Common myeloid progenitor, CD34-positive (primary cell): ENCODE data around the gene CNTN2.

Experiments used
- CTCF ChIA-PET: fragments of 350-600 bp; sonication (Branson Sonifier 250); formaldehyde crosslinking; loops from one replicate; lab custom pipeline; 2021; ENCODE audit warnings: antibody characterized with exemption; lab: Charles Lee
- POLR2A ChIA-PET: fragments of 350-600 bp; sonication (Branson Sonifier 250); formaldehyde crosslinking; loops from one replicate; lab custom pipeline; 2021; ENCODE audit warnings: antibody characterized with exemption; lab: Charles Lee
- DNase-seq, 3 donors: peaks; one replicate each; pipeline versions ENCODE4 v3.0.0 to v3.0.0-alpha.2; 2013
- H3K27ac ChIP-seq, 2 experiments: 1 replicate in 1 of 2; 2 replicates in 1 of 2; pipeline ENCODE4 v1.7.0; 2013; ENCODE audit warnings: inconsistent platforms in 2 of 2, low read length in 2 of 2, mild to moderate bottlenecking in 2 of 2, low read depth in 1 of 2, moderate library complexity in 1 of 2; ENCODE audit not compliant: severe bottlenecking in 2 of 2, insufficient read depth in 1 of 2, poor library complexity in 1 of 2
- H3K27me3 ChIP-seq, 5 experiments: replicated peaks in 2 of 5; 1 replicate in 3 of 5; 2 replicates in 2 of 5; pipeline versions ENCODE4 v1.6.1 to v1.7.0; 2013; ENCODE audit warnings: low read length in 4 of 5, mild to moderate bottlenecking in 2 of 5, moderate library complexity in 2 of 5, inconsistent platforms in 1 of 5; ENCODE audit not compliant: insufficient read depth in 5 of 5, control insufficient read depth in 4 of 5
- H3K36me3 ChIP-seq, 4 experiments: 1 replicate in 2 of 4; 2 replicates in 2 of 4; pipeline versions ENCODE4 v1.6.1 to v1.7.0; 2013; ENCODE audit warnings: low read length in 3 of 4, control low read depth in 1 of 4, mild to moderate bottlenecking in 1 of 4; ENCODE audit not compliant: control insufficient read depth in 4 of 4, insufficient read depth in 4 of 4
- H3K4me1 ChIP-seq, 4 experiments: 1 replicate in 3 of 4; 2 replicates in 1 of 4; pipeline versions ENCODE4 v1.6.1 to v1.7.1; 2013; ENCODE audit warnings: low read length in 3 of 4, mild to moderate bottlenecking in 3 of 4, control low read depth in 1 of 4, inconsistent platforms in 1 of 4, moderate library complexity in 1 of 4; ENCODE audit not compliant: control insufficient read depth in 4 of 4, insufficient read depth in 4 of 4; ENCODE audit errors: control extremely low read depth in 1 of 4
- H3K4me3 ChIP-seq, 7 experiments: 1 replicate in 4 of 7; 2 replicates in 3 of 7; pipeline versions ENCODE4 v1.5.1 to v1.7.0; 2013; ENCODE audit warnings: mild to moderate bottlenecking in 7 of 7, low read length in 6 of 7, moderate library complexity in 6 of 7, inconsistent platforms in 2 of 7, low read depth in 2 of 7, control low read depth in 1 of 7; ENCODE audit not compliant: insufficient read depth in 4 of 7, control insufficient read depth in 1 of 7; ENCODE audit errors: extremely low read depth in 1 of 7
- H3K9me3 ChIP-seq, 5 experiments: 1 replicate in 4 of 5; 2 replicates in 1 of 5; pipeline versions ENCODE4 v1.6.1 to v1.7.1; 2013; ENCODE audit warnings: low read length in 4 of 5, mild to moderate bottlenecking in 2 of 5, inconsistent platforms in 1 of 5, low read depth in 1 of 5, moderate library complexity in 1 of 5; ENCODE audit not compliant: control insufficient read depth in 4 of 5, insufficient read depth in 2 of 5; ENCODE audit errors: control extremely low read depth in 1 of 5
- WGBS: methylation state at CpG from one replicate; pipeline ENCODE4 v1.1.5; 2013; ENCODE audit not compliant: insufficient coverage; 5-methylcytosine and 5-hydroxymethylcytosine counted together

The CNTN2 gene

DNA sequence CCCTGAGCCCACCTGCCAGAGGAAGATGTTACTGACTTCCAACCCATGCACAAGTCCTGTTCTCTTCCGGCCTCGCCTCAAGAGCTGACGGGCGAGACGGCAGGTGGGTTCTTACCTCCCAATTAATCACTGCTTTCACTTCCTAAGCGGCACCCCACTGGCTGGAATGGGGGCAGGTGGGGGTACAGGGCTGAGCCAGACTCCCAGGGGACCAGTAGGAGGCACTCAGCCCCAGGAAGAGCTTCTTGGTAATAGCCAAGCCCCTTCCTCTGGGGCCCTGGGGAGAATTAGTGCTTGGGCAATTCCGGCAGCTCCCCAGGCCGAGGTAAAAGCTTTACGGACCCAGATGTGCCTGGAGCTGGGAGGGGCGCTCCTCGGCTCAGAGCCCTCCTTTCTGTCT is 9.7 kb downstream of the CNTN2 start:
- Histone ChIP-seq H3K4me1 (no peaks in the 10 kb centered on the region), H3K36me3 (no peaks in the 10 kb centered on the region), H3K27me3 (peaks cover 0 to 7% (median under 1%) of the 10 kb centered on the region in 5 experiments), H3K27ac (no peak overlapping the region), H3K9me3 (no peaks in the 10 kb centered on the region), H3K4me3 (no peak overlapping the region)
- WGBS, result 80% methylated on average over 2 of the region's 11 CpGs
- ChIA-PET CTCF (interaction anchor here (0.9 to 3.7 kb wide), 5 partner anchors 9 to 63 kb away, joined by 3 to 17 read pairs (median 3); partner anchors contain the start of gene CNTN2), POLR2A (no interaction called here)
- no peak for DNase-seq

DNA sequence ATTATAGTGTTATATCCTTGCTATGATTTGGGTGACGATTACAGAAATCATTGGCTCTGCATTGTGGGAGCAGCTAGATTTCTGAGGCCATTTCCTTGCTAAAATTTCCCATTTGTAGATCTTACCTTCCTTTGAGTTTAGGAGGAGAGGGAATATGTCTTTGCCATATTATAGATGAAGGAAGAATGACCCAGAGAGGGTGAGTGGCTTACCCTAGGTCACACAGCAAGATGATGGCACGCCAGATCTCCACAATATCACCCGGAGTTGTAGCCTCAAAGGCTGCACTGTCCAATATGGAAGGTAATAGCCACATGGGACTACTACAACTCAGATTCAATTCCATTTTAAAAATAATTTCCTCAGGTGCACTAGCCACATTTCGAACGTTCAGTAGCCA is 10.3 kb downstream of the CNTN2 start:
- Histone ChIP-seq H3K27ac (no peak overlapping the region), H3K4me1 (no peaks in the 10 kb centered on the region), H3K36me3 (no peaks in the 10 kb centered on the region), H3K9me3 (no peaks in the 10 kb centered on the region), H3K27me3 (peaks cover 0 to 7% (median 0%) of the 10 kb centered on the region in 5 experiments), H3K4me3 (no peak overlapping the region)
- ChIA-PET POLR2A (no interaction called here), CTCF (interaction anchor here (1.0 to 3.7 kb wide), 4 partner anchors 9 to 64 kb away, joined by 3 to 17 read pairs (median 10); partner anchors contain the start of gene CNTN2)
- WGBS, result 98% methylated on average over 5 of the region's 5 CpGs
- no peak for DNase-seq

DNA sequence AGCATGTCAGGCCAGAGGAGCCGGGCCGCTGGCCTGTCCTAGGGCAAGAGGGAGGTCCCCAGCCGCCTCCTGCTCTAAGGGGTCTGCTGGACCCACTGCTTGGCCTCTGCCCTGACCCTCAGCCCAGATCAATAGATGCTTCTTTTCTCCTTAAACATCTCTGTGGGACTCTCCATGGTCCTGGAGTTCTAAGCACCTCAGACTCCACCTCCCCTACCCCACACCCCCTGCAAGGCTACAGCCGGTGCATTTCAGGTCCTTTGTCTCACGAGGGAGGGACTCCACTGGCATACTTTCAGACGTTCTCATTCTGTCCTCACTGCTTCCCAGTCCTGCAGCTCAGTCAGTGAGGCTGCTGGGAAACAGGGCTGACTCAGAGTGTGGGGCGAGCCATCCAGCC is 11.0 kb downstream of the CNTN2 start:
- Histone ChIP-seq H3K27ac (no peak overlapping the region), H3K4me3 (no peak overlapping the region), H3K4me1 (no peaks in the 10 kb centered on the region), H3K27me3 (peaks cover 0 to 7% (median 0%) of the 10 kb centered on the region in 5 experiments), H3K9me3 (no peaks in the 10 kb centered on the region), H3K36me3 (no peaks in the 10 kb centered on the region)
- ChIA-PET POLR2A (no interaction called here), CTCF (interaction anchor here (1.0 to 3.7 kb wide), 2 partner anchors 24 to 65 kb away, joined by 3 to 17 read pairs; no protein-coding TSS in a partner anchor)
- DNase-seq, result no peak
- 84% methylated on average over 7 of the region's 7 CpGs for WGBS

DNA sequence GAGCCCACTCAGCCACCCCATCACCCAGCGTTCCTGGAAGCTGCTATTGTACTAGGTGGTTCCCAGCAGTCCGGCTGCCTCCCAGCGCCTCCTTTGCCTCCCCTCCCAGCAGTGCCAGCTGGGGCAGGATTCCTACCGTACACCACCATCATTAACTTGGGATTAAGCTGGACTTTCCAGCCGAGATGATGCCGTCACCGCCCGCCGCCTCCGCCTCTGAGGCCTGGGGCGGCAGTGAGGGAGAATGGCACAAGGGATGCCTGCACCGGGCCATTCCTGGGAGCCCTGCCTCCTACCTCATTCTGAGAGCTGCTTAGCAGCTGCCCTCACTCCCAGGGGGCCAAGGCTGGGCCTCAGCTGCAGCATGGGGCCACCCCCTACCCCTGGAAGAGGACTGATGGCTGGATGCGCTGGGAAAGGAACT is 13.2 kb downstream of the CNTN2 start:
- CTCF ChIA-PET, result interaction anchor here (0.8 to 1.2 kb wide), 3 partner anchors 10 to 199 kb away, joined by 3 read pairs; no protein-coding TSS in a partner anchor
- Histone ChIP-seq H3K36me3 (no peaks in the 10 kb centered on the region), H3K4me3 (no peak overlapping the region), H3K9me3 (no peaks in the 10 kb centered on the region), H3K27me3 (peaks cover 0 to 7% (median 0%) of the 10 kb centered on the region in 5 experiments), H3K27ac (no peak overlapping the region), H3K4me1 (peaks cover 0 to under 1% (median under 1%) of the 10 kb centered on the region in 4 experiments)
- POLR2A ChIA-PET, result no interaction called here
- WGBS, result 100% methylated on average over 7 of the region's 13 CpGs
- no peak for DNase-seq

DNA sequence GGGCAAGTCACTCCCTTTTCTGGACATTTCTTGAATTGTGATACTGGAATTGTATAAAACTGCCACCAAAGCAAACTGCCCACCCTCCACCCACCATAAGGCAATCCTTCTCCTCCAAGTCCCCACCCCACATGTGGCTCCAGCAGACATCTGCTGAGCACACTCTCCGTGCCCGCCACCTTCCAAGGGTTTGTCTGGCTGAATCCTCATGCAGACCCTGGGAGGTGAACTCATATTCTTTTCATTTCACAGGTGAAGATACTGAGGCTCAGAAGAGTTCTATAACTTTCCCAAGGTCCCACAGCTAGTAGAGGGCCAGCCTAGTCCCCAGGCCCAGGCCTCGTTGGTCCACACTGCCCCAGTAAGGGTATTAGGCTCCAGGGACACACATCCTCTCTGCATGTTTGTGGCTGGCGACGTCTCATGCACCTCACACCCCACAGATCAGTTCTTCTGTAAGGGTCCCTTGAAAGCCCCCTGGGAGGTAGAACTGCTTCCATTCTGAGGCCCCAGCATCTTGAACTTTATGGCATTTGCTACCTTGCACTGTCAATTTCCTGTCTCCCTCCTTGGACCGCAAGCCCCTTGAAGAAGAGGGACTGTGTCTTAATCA is 14.1 kb downstream of the CNTN2 start:
- Histone ChIP-seq H3K27ac (no peak overlapping the region), H3K4me1 (peaks cover 0 to 7% (median 4%) of the 10 kb centered on the region in 4 experiments), H3K9me3 (no peaks in the 10 kb centered on the region), H3K4me3 (no peak overlapping the region), H3K27me3 (peaks cover 0 to 4% (median 0%) of the 10 kb centered on the region in 5 experiments), H3K36me3 (no peaks in the 10 kb centered on the region)
- ChIA-PET POLR2A (no interaction called here), CTCF (interaction anchor here (1.3 kb wide), 1 partner anchor 67 kb away, joined by 3 read pairs; no protein-coding TSS in a partner anchor)
- DNase-seq, result no peak
- WGBS, result 100% methylated on average over 5 of the region's 6 CpGs

DNA sequence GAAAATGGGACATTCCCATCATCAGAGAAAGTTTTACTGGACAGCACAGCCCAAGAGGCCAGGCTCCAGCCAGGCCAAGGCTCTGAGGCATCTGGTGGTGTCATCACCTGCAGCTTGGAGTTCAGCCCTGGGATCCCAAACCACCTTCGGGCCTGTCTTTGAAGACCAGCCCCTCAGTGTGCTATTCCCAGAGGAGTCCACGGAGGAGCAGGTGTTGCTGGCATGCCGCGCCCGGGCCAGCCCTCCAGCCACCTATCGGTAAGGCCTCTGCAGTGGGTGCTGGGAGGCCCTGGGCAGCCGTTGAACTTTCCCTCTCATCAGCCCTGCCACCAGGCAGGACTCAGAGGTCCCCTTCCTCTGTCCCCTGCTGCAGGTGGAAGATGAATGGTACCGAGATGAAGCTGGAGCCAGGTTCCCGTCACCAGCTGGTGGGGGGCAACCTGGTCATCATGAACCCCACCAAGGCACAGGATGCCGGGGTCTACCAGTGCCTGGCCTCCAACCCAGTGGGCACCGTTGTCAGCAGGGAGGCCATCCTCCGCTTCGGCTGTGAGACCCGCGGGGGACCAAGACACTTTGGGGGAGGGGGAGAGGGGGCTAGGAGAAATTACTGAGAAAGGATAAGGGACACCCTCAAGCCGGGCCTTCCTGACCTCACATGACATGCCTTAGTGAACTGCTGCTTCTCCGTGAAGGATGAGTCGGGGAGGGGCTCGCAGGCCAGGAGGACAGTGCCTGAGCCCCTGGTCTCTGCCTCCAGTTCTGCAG is 15.0 kb downstream of the CNTN2 start:
- Histone ChIP-seq H3K9me3 (no peaks in the 10 kb centered on the region), H3K27ac (no peak overlapping the region), H3K4me3 (no peak overlapping the region), H3K36me3 (no peaks in the 10 kb centered on the region), H3K4me1 (peaks cover 0 to 7% (median 4%) of the 10 kb centered on the region in 4 experiments), H3K27me3 (peaks cover 0 to 4% (median 0%) of the 10 kb centered on the region in 5 experiments)
- DNase-seq, result no peak
- POLR2A ChIA-PET, result no interaction called here
- CTCF ChIA-PET, result interaction anchor here (1.3 kb wide), 1 partner anchor 68 kb away, joined by 3 read pairs; no protein-coding TSS in a partner anchor
- 97% methylated on average over 16 of the region's 19 CpGs for WGBS
